ENCODE measurements around the gene HES4.

- no peak for TF ChIP-seq POLR2A (IDR thresholded peaks at IDR 0.05; ENCODE audit: low read length)
- TF ChIP-seq GATA1 (IDR thresholded peaks at IDR 0.05; ENCODE audit: low read depth, low read length), result no peak
Measured at GRCh38 chr1:953524-954320, 46.2 kb downstream of the HES4 start.
